ENCODE data around the gene CA4. TPM values are rescaled to one million over a fixed set of nuclear protein-coding genes. Genes with fewer than 3 reads are reported as not detected.

Gene CA4
- total RNA-seq, 2 donors from 2014 or later, result 1.5 to 3.0 TPM

- no peak for TF ChIP-seq CTCF (conservative IDR thresholded peaks at IDR 0.05)
- no peak overlapping the region for H3K9ac ChIP-seq (ENCODE audit: extremely low read depth, low read length, poor library complexity, severe bottlenecking)
- no peaks in the 10 kb centered on the region for H3K9me3 ChIP-seq (ENCODE audit: control insufficient read depth, low read length)
- H3K27ac ChIP-seq (ENCODE audit: low read depth, low read length), result no peak overlapping the region
- Mint-ChIP-seq H3K27ac (no peak overlapping the region), H3K36me3 (ENCODE audit: low read depth) (no peaks in the 10 kb centered on the region), H3K27me3 (ENCODE audit: insufficient read depth) (peaks cover 60% of the 10 kb centered on the region), H3K4me3 (no peak overlapping the region), H3K4me1 (peaks cover 25% of the 10 kb centered on the region), H3K9me3 (no peaks in the 10 kb centered on the region)
- H3K4me1 ChIP-seq (ENCODE audit: control insufficient read depth, insufficient read depth, low read length), result peaks cover 4% of the 10 kb centered on the region
- H3K36me3 ChIP-seq (ENCODE audit: control insufficient read depth, insufficient read depth, low read length), result no peaks in the 10 kb centered on the region
- WGBS, 2 experiments (ENCODE audit: insufficient coverage in 1 of 2, insufficient read length in 1 of 2), result 62 to 81% methylated on average over 5 to 9 of the region's 9 CpGs
- DNase-seq, result peak; percentile 44
- H3K4me3 ChIP-seq (ENCODE audit: low read length), result no peak overlapping the region
- H3K27me3 ChIP-seq (ENCODE audit: control insufficient read depth, insufficient read depth, low read length, poor library complexity, severe bottlenecking), result peaks cover 26% of the 10 kb centered on the region
Measured at GRCh38 chr17:60155815-60156214, 6.0 kb downstream of the CA4 start.

GRCh38 chr17:60156746-60157145 is 7.0 kb downstream of the CA4 start:
- Mint-ChIP-seq H3K27ac (no peak overlapping the region), H3K4me1 (peaks cover 21% of the 10 kb centered on the region), H3K9me3 (no peaks in the 10 kb centered on the region), H3K4me3 (no peak overlapping the region), H3K27me3 (ENCODE audit: insufficient read depth) (peaks cover 50% of the 10 kb centered on the region), H3K36me3 (ENCODE audit: low read depth) (no peaks in the 10 kb centered on the region)
- Histone ChIP-seq H3K9ac (ENCODE audit: extremely low read depth, low read length, poor library complexity, severe bottlenecking) (no peak overlapping the region), H3K27me3 (ENCODE audit: control insufficient read depth, insufficient read depth, low read length, poor library complexity, severe bottlenecking) (peaks cover 17% of the 10 kb centered on the region), H3K36me3 (ENCODE audit: control insufficient read depth, insufficient read depth, low read length) (no peaks in the 10 kb centered on the region), H3K27ac (ENCODE audit: low read depth, low read length) (no peak overlapping the region), H3K9me3 (ENCODE audit: control insufficient read depth, low read length) (no peaks in the 10 kb centered on the region), H3K4me3 (ENCODE audit: low read length) (no peak overlapping the region), H3K4me1 (ENCODE audit: control insufficient read depth, insufficient read depth, low read length) (peaks cover 4% of the 10 kb centered on the region)
- DNase-seq, result peak; percentile 39
- TF ChIP-seq CTCF (conservative IDR thresholded peaks at IDR 0.05), result no peak
- 94 to 95% methylated on average over 5 to 8 of the region's 8 CpGs for WGBS, 2 experiments (ENCODE audit: insufficient coverage in 1 of 2, insufficient read length in 1 of 2)

- H3K9me3 ChIP-seq (ENCODE audit: control insufficient read depth, low read length), result no peaks in the 10 kb centered on the region
- Mint-ChIP-seq H3K36me3 (ENCODE audit: low read depth) (no peaks in the 10 kb centered on the region), H3K9me3 (no peaks in the 10 kb centered on the region), H3K27ac (no peak overlapping the region), H3K27me3 (ENCODE audit: insufficient read depth) (peaks cover 42% of the 10 kb centered on the region), H3K4me3 (no peak overlapping the region), H3K4me1 (peaks cover 24% of the 10 kb centered on the region)
- no peak overlapping the region for H3K9ac ChIP-seq (ENCODE audit: extremely low read depth, low read length, poor library complexity, severe bottlenecking)
- no peak for TF ChIP-seq CTCF (conservative IDR thresholded peaks at IDR 0.05)
- H3K27ac ChIP-seq (ENCODE audit: low read depth, low read length), result no peak overlapping the region
- peak; percentile 62 for DNase-seq
- H3K4me1 ChIP-seq (ENCODE audit: control insufficient read depth, insufficient read depth, low read length), result peaks cover 4% of the 10 kb centered on the region
- peaks cover 8% of the 10 kb centered on the region for H3K27me3 ChIP-seq (ENCODE audit: control insufficient read depth, insufficient read depth, low read length, poor library complexity, severe bottlenecking)
- WGBS, 2 experiments (ENCODE audit: insufficient coverage in 1 of 2, insufficient read length in 1 of 2), result 74 to 85% methylated on average over 7 to 18 of the region's 18 CpGs
- H3K4me3 ChIP-seq (ENCODE audit: low read length), result no peak overlapping the region
- H3K36me3 ChIP-seq (ENCODE audit: control insufficient read depth, insufficient read depth, low read length), result no peaks in the 10 kb centered on the region
Measured at GRCh38 chr17:60157487-60158040, 7.8 kb downstream of the CA4 start.

Data from endodermal cell (in vitro differentiated cells).